Activated naive CD8-positive, alpha-beta T cell (primary cell): ENCODE measurements around the gene OR52E2.

Experiments used
- H3K27ac Mint-ChIP-seq: one replicate; pipeline ENCODE4 v1.8.0; 2021; ENCODE audit warnings: mixed read lengths
- H3K27me3 Mint-ChIP-seq: one replicate; pipeline ENCODE4 v1.8.0; 2021; ENCODE audit warnings: mixed read lengths
- H3K36me3 Mint-ChIP-seq: one replicate; pipeline ENCODE4 v1.8.0; 2021; ENCODE audit warnings: mixed read lengths
- H3K4me1 Mint-ChIP-seq: one replicate; pipeline ENCODE4 v1.8.0; 2021; ENCODE audit warnings: low read depth, mixed read lengths
- H3K4me3 Mint-ChIP-seq: one replicate; pipeline ENCODE4 v1.8.0; 2021; ENCODE audit warnings: mild to moderate bottlenecking, mixed read lengths
- H3K9me3 Mint-ChIP-seq: one replicate; pipeline ENCODE4 v1.8.0; 2021; ENCODE audit warnings: low read depth, mixed read lengths

The OR52E2 gene

DNA sequence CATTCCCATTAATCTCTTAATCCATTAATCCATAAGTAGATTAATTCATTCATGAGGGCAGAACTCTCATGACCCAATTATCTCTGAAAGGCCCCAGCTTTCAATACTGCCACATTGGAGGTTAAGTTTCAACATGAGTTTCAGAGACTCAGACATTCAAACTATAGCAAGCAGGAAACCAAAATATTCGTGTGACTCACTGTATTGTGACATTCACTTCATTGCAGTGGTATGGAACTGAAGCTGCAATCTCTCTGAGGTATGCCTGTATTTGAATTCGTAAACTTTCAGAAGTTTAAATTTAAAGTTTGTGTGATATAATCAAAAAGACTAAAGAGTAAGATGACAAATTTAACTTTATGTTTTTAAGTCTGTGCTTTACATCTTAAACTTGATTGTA is 16.0 kb downstream of the OR52E2 start:
- H3K36me3 Mint-ChIP-seq = no peaks in the 10 kb centered on the region
- no peak overlapping the region for H3K4me3 Mint-ChIP-seq
- H3K4me1 Mint-ChIP-seq = no peaks in the 10 kb centered on the region
- no peaks in the 10 kb centered on the region for H3K27me3 Mint-ChIP-seq
- H3K27ac Mint-ChIP-seq = no peak overlapping the region
- no peaks in the 10 kb centered on the region for H3K9me3 Mint-ChIP-seq

DNA sequence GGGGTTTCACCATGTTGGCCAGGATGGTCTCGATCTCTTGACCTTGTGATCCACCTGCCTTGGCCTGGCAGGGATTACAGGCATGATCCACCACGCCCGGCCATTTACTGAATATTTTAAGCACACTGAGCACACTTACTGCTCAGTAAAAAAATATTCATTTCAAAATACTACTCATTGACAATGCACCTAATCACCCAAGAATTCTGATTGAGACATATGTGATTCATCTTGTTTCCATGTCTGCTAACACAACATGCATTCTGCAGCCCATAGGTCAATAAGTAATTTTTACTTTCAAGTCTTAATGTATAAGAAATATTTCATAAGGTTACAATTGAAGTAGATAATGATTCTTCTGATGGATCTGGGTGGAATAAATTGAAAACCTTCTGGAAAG is 17.3 kb downstream of the OR52E2 start:
- Mint-ChIP-seq H3K36me3 (no peaks in the 10 kb centered on the region), H3K27ac (no peak overlapping the region), H3K4me3 (no peak overlapping the region), H3K9me3 (no peaks in the 10 kb centered on the region), H3K4me1 (no peaks in the 10 kb centered on the region), H3K27me3 (no peaks in the 10 kb centered on the region)

DNA sequence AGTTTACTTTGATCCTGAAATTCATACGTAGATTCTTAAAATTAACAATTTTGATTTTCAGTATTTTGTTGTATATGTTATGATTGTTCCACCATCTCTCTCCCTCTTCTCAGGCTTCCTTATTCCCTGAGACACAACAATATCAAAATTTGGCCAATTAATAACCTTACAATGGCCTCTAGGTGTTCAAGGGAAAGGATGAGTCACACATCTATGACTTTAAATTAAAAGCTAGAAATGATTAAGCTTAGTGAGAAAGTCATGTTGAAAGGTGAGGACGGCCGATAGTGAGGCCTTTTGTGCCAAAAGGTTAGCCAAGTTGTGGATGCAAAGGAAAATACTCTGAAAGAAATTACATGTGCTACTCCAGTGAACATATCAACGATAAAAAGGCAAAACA is 18.6 kb downstream of the OR52E2 start:
- Mint-ChIP-seq H3K4me1 (no peaks in the 10 kb centered on the region), H3K9me3 (no peaks in the 10 kb centered on the region), H3K4me3 (no peak overlapping the region), H3K27me3 (no peaks in the 10 kb centered on the region), H3K36me3 (no peaks in the 10 kb centered on the region), H3K27ac (no peak overlapping the region)

DNA sequence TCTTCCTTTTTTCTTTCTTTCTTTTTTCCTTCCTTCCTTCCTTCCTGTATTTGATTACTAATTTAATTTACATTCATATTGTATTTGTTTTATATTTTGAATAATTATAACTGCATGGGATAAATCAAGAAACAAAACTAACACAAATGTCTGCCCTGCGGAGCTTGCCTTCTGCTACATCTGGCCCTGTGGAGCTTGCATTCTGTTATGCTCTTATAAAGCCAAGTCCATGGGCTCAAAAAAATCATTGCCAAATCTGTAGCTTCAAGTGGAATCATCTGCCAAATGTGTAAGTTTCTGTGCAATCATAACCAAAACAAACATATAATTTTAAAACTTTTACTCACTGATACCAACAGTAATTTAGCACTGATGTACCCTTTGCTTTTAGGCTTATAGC is 21.1 kb downstream of the OR52E2 start:
- Mint-ChIP-seq H3K27me3 (no peaks in the 10 kb centered on the region), H3K4me3 (no peak overlapping the region), H3K27ac (no peak overlapping the region), H3K36me3 (no peaks in the 10 kb centered on the region), H3K9me3 (no peaks in the 10 kb centered on the region), H3K4me1 (no peaks in the 10 kb centered on the region)

DNA sequence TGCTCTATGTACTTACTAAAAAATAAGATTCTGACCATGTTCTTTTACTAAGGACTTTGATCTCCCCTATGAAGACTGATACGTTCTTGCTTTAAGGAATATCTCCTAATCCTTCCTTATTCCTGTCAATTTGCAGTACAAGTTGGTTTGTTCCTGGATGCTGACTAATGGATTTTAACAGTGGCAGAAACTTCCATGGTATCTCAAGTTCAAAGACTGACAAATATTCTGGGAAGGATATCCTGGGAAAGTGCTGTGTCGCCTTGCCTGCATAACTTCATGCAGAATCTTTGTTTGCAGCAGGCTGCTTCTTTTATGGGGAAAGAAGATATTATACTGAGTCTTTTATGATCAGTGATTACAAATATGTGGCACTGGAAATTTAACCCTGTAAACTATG is 21.5 kb downstream of the OR52E2 start:
- Mint-ChIP-seq H3K27me3 (no peaks in the 10 kb centered on the region), H3K4me1 (no peaks in the 10 kb centered on the region), H3K27ac (no peak overlapping the region), H3K4me3 (no peak overlapping the region), H3K36me3 (no peaks in the 10 kb centered on the region), H3K9me3 (no peaks in the 10 kb centered on the region)

DNA sequence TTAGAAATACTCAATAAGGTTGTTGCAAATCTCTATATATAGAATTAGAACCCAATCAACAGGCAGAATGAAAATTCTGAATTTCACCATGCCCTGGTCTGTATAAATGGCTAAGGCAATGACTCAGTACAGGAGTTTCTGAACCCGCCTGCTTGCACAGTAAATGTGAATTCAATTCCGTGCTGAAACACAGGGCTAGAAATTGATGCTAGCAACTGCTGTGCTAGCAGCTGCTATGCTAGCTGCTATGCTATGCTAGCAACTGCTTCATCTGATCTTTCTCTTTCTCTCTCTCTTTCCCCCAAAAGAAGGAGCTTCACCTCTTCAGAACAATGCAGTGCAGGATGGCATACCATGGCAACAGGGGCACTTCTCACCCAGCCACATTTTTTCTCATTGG is 22.8 kb downstream of the OR52E2 start:
- Mint-ChIP-seq H3K4me3 (no peak overlapping the region), H3K27me3 (no peaks in the 10 kb centered on the region), H3K9me3 (no peaks in the 10 kb centered on the region), H3K27ac (no peak overlapping the region), H3K36me3 (no peaks in the 10 kb centered on the region), H3K4me1 (no peaks in the 10 kb centered on the region)

DNA sequence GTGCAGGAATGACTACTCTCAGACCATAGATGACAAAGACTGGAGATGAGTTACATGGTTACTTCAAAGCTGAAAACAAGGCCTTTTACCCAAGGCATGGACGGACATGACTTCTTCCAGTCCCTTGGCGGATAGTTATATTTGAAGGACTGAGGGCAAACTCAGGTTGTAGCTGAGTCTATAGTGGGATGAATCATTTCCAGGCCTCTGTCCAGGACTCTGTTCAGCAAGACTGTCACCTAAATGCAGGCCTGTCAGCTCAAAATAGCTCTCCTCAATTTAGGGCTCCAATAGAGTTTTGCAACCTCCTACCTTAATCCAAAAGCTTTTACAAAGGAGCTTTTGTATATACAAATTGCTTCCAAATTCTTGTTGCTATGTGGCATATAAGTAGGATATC is 37.4 kb downstream of the OR52E2 start:
- H3K27ac Mint-ChIP-seq = no peak overlapping the region
- peaks cover 4% of the 10 kb centered on the region for H3K27me3 Mint-ChIP-seq
- no peaks in the 10 kb centered on the region for H3K4me1 Mint-ChIP-seq
- no peak overlapping the region for H3K4me3 Mint-ChIP-seq
- H3K9me3 Mint-ChIP-seq = peaks cover 14% of the 10 kb centered on the region
- no peaks in the 10 kb centered on the region for H3K36me3 Mint-ChIP-seq

DNA sequence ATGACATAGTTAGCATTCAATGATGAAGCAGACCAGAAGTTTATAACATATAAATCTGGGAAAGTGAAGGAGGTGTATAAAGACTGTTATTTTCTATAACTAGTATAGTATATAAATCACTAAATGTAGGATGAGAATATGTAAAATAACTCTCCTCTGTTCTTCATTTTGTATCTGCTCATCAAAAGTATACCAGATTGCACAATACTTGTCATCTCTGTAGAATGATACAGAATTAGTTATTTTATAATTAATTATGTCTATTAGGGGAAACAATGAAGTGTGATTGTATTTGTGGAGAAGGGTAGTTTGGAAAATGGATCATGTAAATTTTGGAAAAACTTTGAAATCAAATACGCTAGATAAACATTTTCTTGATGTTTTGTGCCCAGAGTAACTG is 46.4 kb downstream of the OR52E2 start:
- Mint-ChIP-seq H3K4me3 (no peak overlapping the region), H3K27me3 (peaks cover 4% of the 10 kb centered on the region), H3K36me3 (no peaks in the 10 kb centered on the region), H3K9me3 (no peaks in the 10 kb centered on the region), H3K27ac (no peak overlapping the region), H3K4me1 (no peaks in the 10 kb centered on the region)

DNA sequence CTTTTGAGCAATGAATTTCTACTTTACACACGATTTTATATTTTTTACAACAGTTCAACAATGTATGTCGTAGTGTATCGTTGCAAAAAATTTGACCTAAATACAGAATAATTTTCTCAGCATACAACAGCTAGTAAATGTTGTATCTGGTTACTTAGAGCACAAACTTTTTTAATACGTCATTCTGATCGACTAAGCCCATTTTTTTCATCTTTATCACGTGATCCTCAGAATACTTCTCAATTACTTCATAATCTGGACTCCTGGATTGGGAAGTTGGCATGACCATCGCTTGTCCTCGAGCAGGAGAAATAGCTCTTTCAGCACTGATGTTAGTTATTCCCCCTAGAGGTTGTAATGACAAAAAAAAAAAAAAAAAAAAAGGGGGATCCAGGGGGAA is 48.2 kb downstream of the OR52E2 start:
- H3K27ac Mint-ChIP-seq = no peak overlapping the region
- H3K9me3 Mint-ChIP-seq = no peaks in the 10 kb centered on the region
- H3K4me3 Mint-ChIP-seq = no peak overlapping the region

More for the DNA sequence above, 48.2 kb downstream of the OR52E2 start:
- Mint-ChIP-seq H3K27me3 (peaks cover 4% of the 10 kb centered on the region), H3K4me1 (no peaks in the 10 kb centered on the region), H3K36me3 (no peaks in the 10 kb centered on the region)
